Iris pigment epithelial cell (primary cell): ENCODE measurements around the gene CCDC93.

ENCODE experiments used
- DNase-seq: peaks from one replicate; pipeline ENCODE4 v3.0.0-alpha.2; 2011; ENCODE audit warnings: low read depth

CCDC93 gene

DNA sequence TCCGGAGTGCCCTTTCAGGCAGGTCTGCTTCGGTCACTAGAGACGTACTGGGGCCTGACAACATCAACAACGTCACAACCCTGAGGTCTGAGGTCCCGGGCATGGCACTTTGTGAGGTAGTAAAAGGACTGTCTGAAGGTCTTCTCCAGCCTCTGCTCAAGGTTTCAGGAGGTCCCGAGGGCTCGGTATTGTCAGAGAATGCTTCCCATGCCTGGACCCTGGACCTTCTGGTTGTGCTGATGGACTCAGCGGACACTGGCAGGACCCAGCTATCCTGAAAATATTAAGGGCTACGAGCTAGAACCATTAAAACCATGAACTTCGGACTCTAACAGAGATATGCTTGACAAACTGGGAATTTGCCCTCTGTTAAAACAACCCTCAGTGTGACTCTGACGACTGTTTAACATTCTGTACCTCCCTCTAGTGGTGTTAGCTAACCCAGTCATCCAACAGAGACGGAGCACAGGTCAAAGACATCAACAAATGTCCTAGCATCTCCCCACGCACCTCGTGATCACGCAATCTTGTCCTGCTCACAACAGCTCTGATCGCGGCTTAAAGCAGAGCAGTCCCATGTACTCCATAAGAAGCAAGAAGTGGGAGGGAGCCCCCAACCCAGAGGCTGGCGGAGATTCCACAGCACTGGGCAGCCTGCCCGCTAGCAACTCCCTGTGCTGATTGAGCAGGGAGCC lies 96.5 kb downstream of the CCDC93 start:
- DNase-seq: peak; percentile 28

- DNase-seq: no peak
These were observed 110.9 kb downstream of the CCDC93 start for GRCh38 chr2:117902933-117903332.

GRCh38 chr2:117888897-117889296 lies 125.0 kb downstream of the CCDC93 start:
- no peak for DNase-seq

DNA sequence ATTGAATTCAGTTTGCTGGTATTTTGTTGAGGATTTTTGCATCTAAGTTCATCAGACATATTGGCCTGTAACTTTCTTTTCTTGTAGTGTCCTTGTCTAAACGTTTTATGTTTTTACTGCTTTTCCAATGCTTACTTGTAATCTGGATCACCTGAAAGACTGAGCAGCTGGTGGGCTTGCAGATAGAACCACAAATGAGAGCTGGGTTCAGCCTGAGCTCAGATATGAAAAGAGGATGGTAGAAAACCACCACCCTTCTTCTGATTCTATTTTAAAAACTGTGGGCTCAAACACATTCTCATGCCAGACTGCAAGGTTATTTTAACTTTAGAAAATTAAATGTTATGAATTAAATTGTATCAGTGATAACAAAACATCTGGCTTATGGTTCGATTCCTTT lies 128.6 kb downstream of the CCDC93 start:
- DNase-seq: no peak

DNA sequence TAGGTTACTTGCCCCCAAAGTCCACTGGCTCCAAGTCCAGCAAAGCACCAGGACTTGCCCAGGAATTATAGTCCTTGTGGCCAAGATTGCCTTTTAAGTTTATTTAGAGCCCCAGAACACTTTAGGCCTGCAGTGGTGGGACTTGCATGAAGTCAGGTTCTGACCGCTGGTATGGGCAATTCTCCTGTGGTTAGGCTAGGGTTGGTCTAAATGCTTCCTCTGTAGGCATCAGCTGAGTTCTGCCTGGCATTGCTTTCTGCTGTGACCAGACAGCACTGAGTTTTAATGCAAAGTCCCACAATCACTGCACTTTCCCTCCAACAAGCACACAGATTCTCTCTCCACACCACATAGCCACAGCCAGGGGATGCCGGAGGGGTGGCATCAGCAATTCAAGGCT lies 134.9 kb downstream of the CCDC93 start:
- no peak for DNase-seq

DNA sequence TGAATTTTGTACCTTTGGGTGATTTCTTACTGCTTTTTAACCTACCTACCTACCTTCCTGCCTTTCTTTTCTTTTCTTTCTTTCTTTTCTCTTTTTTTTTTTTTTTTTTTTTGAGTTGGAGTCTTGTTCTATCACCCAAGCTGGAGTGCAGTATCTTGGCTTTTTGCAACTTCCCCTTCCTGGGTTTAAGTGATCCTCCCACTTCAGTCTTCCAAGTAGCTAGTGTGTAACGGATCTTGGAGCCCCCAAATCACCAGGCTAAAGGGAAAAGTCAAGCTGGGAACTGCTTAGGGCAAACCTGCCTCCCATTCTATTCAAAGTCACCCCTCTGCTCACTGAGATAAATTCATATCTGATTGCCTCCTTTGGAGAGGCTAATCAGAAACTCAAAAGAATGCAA lies 138.1 kb downstream of the CCDC93 start:
- DNase-seq: no peak
